Hepatocyte (in vitro differentiated cells): ENCODE data around the gene NFYC.

Experiments
- EZH2 ChIP-seq: fragments of 200-600 bp; sonication (generic); IDR thresholded peaks from 2 replicates; pipeline ENCODE4 v1.6.1; 2016; ENCODE audit warnings: antibody characterized with exemption, mild to moderate bottlenecking, borderline replicate concordance
- EZH2phosphoT487 ChIP-seq: fragments of 200-600 bp; sonication (generic); IDR thresholded peaks from one replicate; pipeline ENCODE4 v1.6.1; 2018; ENCODE audit warnings: antibody characterized with exemption, mild to moderate bottlenecking, low read depth, moderate library complexity; ENCODE audit not compliant: unreplicated experiment, severe bottlenecking
- TF ChIP-seq, protein P1 (sequence below): fragments of 200-600 bp; sonication (generic); IDR thresholded peaks from 2 replicates; pipeline ENCODE4 v1.5.1; 2016; ENCODE audit warnings: antibody characterized with exemption, mild to moderate bottlenecking; ENCODE audit not compliant: poor library complexity

DNA sequence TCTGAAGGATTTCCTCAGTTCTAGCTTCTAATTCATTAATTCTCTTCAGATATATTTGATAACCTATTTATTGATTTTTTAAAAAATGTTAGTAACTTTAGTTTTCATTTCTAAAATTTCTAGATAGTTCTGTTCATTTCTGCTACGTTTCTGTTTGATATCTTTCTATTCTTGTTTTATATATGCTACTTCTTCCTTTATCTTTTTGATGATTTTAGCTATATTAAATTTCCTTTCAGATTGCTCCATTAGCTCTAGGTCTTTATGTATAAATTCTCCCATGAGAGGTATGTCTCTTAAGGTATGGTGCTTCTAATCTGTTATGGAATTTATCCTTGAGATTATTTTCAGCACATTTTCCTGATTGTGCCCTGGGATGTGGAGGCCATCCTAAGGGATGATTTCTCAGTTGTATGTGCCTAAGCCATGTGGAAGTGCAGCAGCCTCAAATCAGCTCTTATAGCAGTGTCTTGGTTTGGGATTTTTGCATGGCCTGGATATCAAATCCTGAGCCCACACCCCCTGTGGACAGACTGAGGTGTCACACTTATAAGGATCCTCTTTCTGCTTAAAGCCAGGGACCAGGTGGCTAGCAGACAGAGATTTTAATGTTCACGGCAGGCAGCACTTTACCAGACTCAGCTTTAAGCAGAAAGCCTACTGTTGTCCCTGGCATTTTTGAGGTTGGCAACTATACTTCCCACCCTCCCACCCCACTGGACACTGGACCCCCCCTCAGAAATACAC lies 85.9 kb downstream of the NFYC start:
- TF ChIP-seq EZH2 = no peak
- TF ChIP-seq, protein P1, sequence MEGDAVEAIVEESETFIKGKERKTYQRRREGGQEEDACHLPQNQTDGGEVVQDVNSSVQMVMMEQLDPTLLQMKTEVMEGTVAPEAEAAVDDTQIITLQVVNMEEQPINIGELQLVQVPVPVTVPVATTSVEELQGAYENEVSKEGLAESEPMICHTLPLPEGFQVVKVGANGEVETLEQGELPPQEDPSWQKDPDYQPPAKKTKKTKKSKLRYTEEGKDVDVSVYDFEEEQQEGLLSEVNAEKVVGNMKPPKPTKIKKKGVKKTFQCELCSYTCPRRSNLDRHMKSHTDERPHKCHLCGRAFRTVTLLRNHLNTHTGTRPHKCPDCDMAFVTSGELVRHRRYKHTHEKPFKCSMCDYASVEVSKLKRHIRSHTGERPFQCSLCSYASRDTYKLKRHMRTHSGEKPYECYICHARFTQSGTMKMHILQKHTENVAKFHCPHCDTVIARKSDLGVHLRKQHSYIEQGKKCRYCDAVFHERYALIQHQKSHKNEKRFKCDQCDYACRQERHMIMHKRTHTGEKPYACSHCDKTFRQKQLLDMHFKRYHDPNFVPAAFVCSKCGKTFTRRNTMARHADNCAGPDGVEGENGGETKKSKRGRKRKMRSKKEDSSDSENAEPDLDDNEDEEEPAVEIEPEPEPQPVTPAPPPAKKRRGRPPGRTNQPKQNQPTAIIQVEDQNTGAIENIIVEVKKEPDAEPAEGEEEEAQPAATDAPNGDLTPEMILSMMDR = no peak
- TF ChIP-seq EZH2phosphoT487 = no peak
